HL-60 (cell line): ENCODE measurements around the gene ALDOC.

Experiments
- CTCF ChIP-seq: IDR thresholded peaks from one replicate; pipeline ENCODE4 v1.5.1; 2011; ENCODE audit warnings: low read length, control low read depth, inconsistent platforms; ENCODE audit not compliant: insufficient read depth
- POLR2AphosphoS5 ChIP-seq: IDR thresholded peaks from 2 replicates; pipeline ENCODE4 v1.6.1; 2012; ENCODE audit warnings: low read depth
- REST ChIP-seq: IDR thresholded peaks from 2 replicates; pipeline ENCODE4 v1.6.1; 2012; ENCODE audit warnings: low read depth; ENCODE audit not compliant: insufficient replicate concordance
- SPI1 ChIP-seq: IDR thresholded peaks from 2 replicates; pipeline ENCODE4 v1.6.1; 2012; ENCODE audit warnings: low read depth, mild to moderate bottlenecking, borderline replicate concordance

- TF ChIP-seq CTCF: no peak
- no peak for TF ChIP-seq POLR2AphosphoS5
- no peak for TF ChIP-seq REST
- no peak for TF ChIP-seq SPI1
Measured at GRCh38 chr17:28610376-28610775, 33.7 kb upstream of the ALDOC start.
